ENCODE results near the gene ZBTB48. TPM values are rescaled to one million over a fixed set of nuclear protein-coding genes. Genes with fewer than 3 reads are reported as not detected.

ZBTB48 gene
- polyA plus RNA-seq, 1 experiment = 7.5 TPM

- Histone ChIP-seq H3K27ac (ENCODE audit: low read depth, low read length) (no peak overlapping the region), H3K4me3 (ENCODE audit: low read depth, low read length) (no peak overlapping the region), H3K9me3 (ENCODE audit: control insufficient read depth, insufficient read depth, low read length) (peaks cover 7% of the 10 kb centered on the region), H3K27me3 (ENCODE audit: control insufficient read depth, insufficient read depth, low read length) (peaks cover 19% of the 10 kb centered on the region)
- TF ChIP-seq CTCF (IDR thresholded peaks at IDR 0.05; ENCODE audit: low read depth, low read length) = no peak
- DNase-seq (ENCODE audit: low read depth, low spot score) = no peak
- ChIA-PET POLR2A (no interaction called here), CTCF (no interaction called here)
These were observed 8.8 kb upstream of the ZBTB48 start for GRCh38 chr1:6570987-6571386.

- H3K9me3 ChIP-seq (ENCODE audit: control insufficient read depth, insufficient read depth, low read length) = peaks cover 7% of the 10 kb centered on the region
- H3K27ac ChIP-seq (ENCODE audit: low read depth, low read length) = no peak overlapping the region
- no peak overlapping the region for H3K4me3 ChIP-seq (ENCODE audit: low read depth, low read length)
- TF ChIP-seq CTCF (IDR thresholded peaks at IDR 0.05; ENCODE audit: low read depth, low read length) = no peak
- CTCF ChIA-PET = interaction anchor here (3.0 kb wide), 1 partner anchor 18 kb away, joined by 12 read pairs; the partner anchor contains the start of genes NOL9 and TAS1R1
- H3K27me3 ChIP-seq (ENCODE audit: control insufficient read depth, insufficient read depth, low read length) = peaks cover 19% of the 10 kb centered on the region
- POLR2A ChIA-PET = interaction anchor here (0.6 kb wide), 2 partner anchors 14 to 15 kb away, joined by 3 to 9 read pairs; no protein-coding TSS in a partner anchor
- DNase-seq (ENCODE audit: low read depth, low spot score) = no peak
These were observed 7.0 kb upstream of the ZBTB48 start for GRCh38 chr1:6572653-6573383.

- peaks cover 15% of the 10 kb centered on the region for H3K27me3 ChIP-seq (ENCODE audit: control insufficient read depth, insufficient read depth, low read length)
- DNase-seq (ENCODE audit: low read depth, low spot score) = no peak
- ChIA-PET CTCF (interaction anchor here (3.0 kb wide), 1 partner anchor 19 kb away, joined by 12 read pairs; the partner anchor contains the start of genes NOL9 and TAS1R1), POLR2A (interaction anchor here (1.6 kb wide), 1 partner anchor 28 kb away, joined by 4 read pairs; no protein-coding TSS in a partner anchor)
- H3K27ac ChIP-seq (ENCODE audit: low read depth, low read length) = no peak overlapping the region
- TF ChIP-seq CTCF (IDR thresholded peaks at IDR 0.05; ENCODE audit: low read depth, low read length) = no peak
- H3K4me3 ChIP-seq (ENCODE audit: low read depth, low read length) = no peak overlapping the region
- H3K9me3 ChIP-seq (ENCODE audit: control insufficient read depth, insufficient read depth, low read length) = peaks cover 7% of the 10 kb centered on the region
These were observed 5.7 kb upstream of the ZBTB48 start for GRCh38 chr1:6574025-6574620.

GRCh38 chr1:6574818-6575217 is 5.0 kb upstream of the ZBTB48 start:
- TF ChIP-seq CTCF (IDR thresholded peaks at IDR 0.05; ENCODE audit: low read depth, low read length) = no peak
- CTCF ChIA-PET = interaction anchor here (3.0 kb wide), 1 partner anchor 20 kb away, joined by 12 read pairs; the partner anchor contains the start of genes NOL9 and TAS1R1

More at GRCh38 chr1:6574818-6575217, 5.0 kb upstream of the ZBTB48 start:
- DNase-seq (ENCODE audit: low read depth, low spot score) = no peak
- H3K4me3 ChIP-seq (ENCODE audit: low read depth, low read length) = no peak overlapping the region
- peaks cover 9% of the 10 kb centered on the region for H3K27me3 ChIP-seq (ENCODE audit: control insufficient read depth, insufficient read depth, low read length)
- POLR2A ChIA-PET = interaction anchor here (1.6 kb wide), 1 partner anchor 27 kb away, joined by 4 read pairs; no protein-coding TSS in a partner anchor
- H3K9me3 ChIP-seq (ENCODE audit: control insufficient read depth, insufficient read depth, low read length) = peaks cover 7% of the 10 kb centered on the region
- no peak overlapping the region for H3K27ac ChIP-seq (ENCODE audit: low read depth, low read length)

Measured in AG04450 (cell line).